Endothelial cell of umbilical vein (primary cell): ENCODE data around the gene CACNA2D1. TPM values are rescaled to one million over a fixed set of nuclear protein-coding genes. Genes with fewer than 3 reads are reported as not detected.

Experiments used
- BruUV-seq: library from RNA; stranded (reverse); fragments of 400-500 nt; replicated peaks from 2 replicates; lab custom pipeline; 2021; lab: Mats Ljungman, UMichigan
- CTCF ChIA-PET: fragments of 300-600, 350-600 bp; sonication (Branson Sonifier 250); formaldehyde crosslinking; loops from one replicate; lab custom pipeline; 2021; ENCODE audit warnings: antibody characterized with exemption, inconsistent platforms; lab: Charles Lee
- POLR2A ChIA-PET: fragments of 300-600, 350-600 bp; sonication (Branson Sonifier 250); formaldehyde crosslinking; loops from one replicate; lab custom pipeline; 2021; ENCODE audit warnings: antibody characterized with exemption, inconsistent platforms; lab: Charles Lee
- DNase-seq: peaks from one replicate; pipeline ENCODE4 v3.0.0-alpha.2; 2011; ENCODE audit warnings: low read depth, low spot score
- FAIRE-seq: peaks from 2 replicates; lab custom pipeline; 2011; peaks lifted over from hg19 to GRCh38; lab: Jason Lieb, UNC
- H2AFZ ChIP-seq: 2 replicates; pipeline ENCODE4 v1.6.0; 2012; ENCODE audit warnings: low read depth, low read length, control low read depth, inconsistent platforms
- H3K27ac ChIP-seq: 2 replicates; pipeline ENCODE4 v1.5.1; 2011; ENCODE audit warnings: low read depth, mild to moderate bottlenecking, control low read depth, low read length, moderate library complexity; ENCODE audit not compliant: insufficient read depth
- H3K27me3 ChIP-seq, 2 experiments: 2 replicates each; pipeline versions ENCODE4 v1.6.0 to v1.6.1; 2011; ENCODE audit warnings: low read length in 2 of 2, mixed read lengths in 1 of 2; ENCODE audit not compliant: control insufficient read depth in 2 of 2, insufficient read depth in 2 of 2
- H3K36me3 ChIP-seq, 2 experiments: 2 replicates in 1 of 2; 3 replicates in 1 of 2; pipeline ENCODE4 v1.5.1; 2011; ENCODE audit warnings: low read length in 2 of 2, mild to moderate bottlenecking in 1 of 2, moderate library complexity in 1 of 2; ENCODE audit not compliant: control insufficient read depth in 2 of 2, insufficient read depth in 2 of 2; ENCODE audit errors: extremely low read depth in 1 of 2
- H3K4me1 ChIP-seq: 3 replicates; pipeline ENCODE4 v1.5.1; 2011; ENCODE audit warnings: mild to moderate bottlenecking, low read length; ENCODE audit not compliant: control insufficient read depth, insufficient read depth; ENCODE audit errors: extremely low read depth
- H3K4me2 ChIP-seq: 2 replicates; pipeline ENCODE4 v1.6.1; 2011; ENCODE audit warnings: low read length, control low read depth, mixed read lengths; ENCODE audit not compliant: insufficient read depth
- H3K4me3 ChIP-seq, 3 experiments: fragments of 200-600 bp in 1 of 3; sonication (generic), shearing (Covaris generic) in 1 of 3; replicated peaks in 1 of 3; 2 replicates each; pipeline ENCODE4 v1.5.1; 2011 to 2016; ENCODE audit warnings: control low read depth in 3 of 3, low read length in 3 of 3, mild to moderate bottlenecking in 2 of 3, inconsistent platforms in 1 of 3, low read depth in 1 of 3, moderate library complexity in 1 of 3; ENCODE audit not compliant: insufficient read depth in 1 of 3
- H3K79me2 ChIP-seq: 2 replicates; pipeline ENCODE4 v1.6.0; 2012; ENCODE audit warnings: low read length, inconsistent platforms; ENCODE audit not compliant: control insufficient read depth, insufficient read depth
- H3K9ac ChIP-seq: replicated peaks from 2 replicates; pipeline ENCODE3; 2011; ENCODE audit warnings: low read length, control low read depth; ENCODE audit not compliant: insufficient read depth; ENCODE audit errors: extremely low read depth
- H3K9me1 ChIP-seq: replicated peaks from 3 replicates; pipeline ENCODE4 v1.6.0; 2011; ENCODE audit warnings: mild to moderate bottlenecking, low read length; ENCODE audit not compliant: control insufficient read depth, insufficient read depth; ENCODE audit errors: extremely low read depth
- H3K9me3 ChIP-seq: replicated peaks from 2 replicates; pipeline ENCODE4 v1.5.1; 2012; ENCODE audit warnings: low read length, inconsistent platforms; ENCODE audit not compliant: control insufficient read depth, insufficient read depth
- H4K20me1 ChIP-seq: replicated peaks from 2 replicates; pipeline ENCODE3; 2011; ENCODE audit warnings: mild to moderate bottlenecking, low read length; ENCODE audit not compliant: control insufficient read depth, insufficient read depth; ENCODE audit errors: extremely low read depth
- CTCF ChIP-seq, 2 donors: IDR thresholded peaks; 1 replicate in 1 of 2; 2 replicates in 1 of 2; pipeline ENCODE4 v1.5.1; 2011; ENCODE audit warnings: low read length in 2 of 2, mild to moderate bottlenecking in 2 of 2, moderate library complexity in 2 of 2, control low read depth in 1 of 2, inconsistent platforms in 1 of 2, low read depth in 1 of 2; ENCODE audit not compliant: insufficient read depth in 1 of 2; ENCODE audit errors: extremely low read depth in 1 of 2
- EZH2 ChIP-seq: IDR thresholded peaks from 2 replicates; pipeline ENCODE4 v1.6.1; 2012; ENCODE audit warnings: borderline replicate concordance, low read depth, mild to moderate bottlenecking, moderate library complexity, low read length, inconsistent platforms; ENCODE audit not compliant: severe bottlenecking
- FOS ChIP-seq: IDR thresholded peaks from 2 replicates; pipeline ENCODE4 v1.6.1; 2011; ENCODE audit warnings: mild to moderate bottlenecking, low read length, moderate library complexity, borderline replicate concordance; ENCODE audit not compliant: insufficient read depth
- GATA2 ChIP-seq: IDR thresholded peaks from 2 replicates; pipeline ENCODE4 v1.7.0; 2011; ENCODE audit warnings: low read depth, mild to moderate bottlenecking, moderate library complexity, mixed read lengths, low read length; ENCODE audit not compliant: insufficient read length, insufficient read depth
- JUN ChIP-seq: IDR thresholded peaks from 2 replicates; pipeline ENCODE4 v1.6.1; 2011; ENCODE audit warnings: borderline replicate concordance, low read depth; ENCODE audit not compliant: insufficient read length, insufficient read depth
- MAX ChIP-seq: IDR thresholded peaks from 2 replicates; pipeline ENCODE4 v1.6.1; 2011; ENCODE audit not compliant: insufficient read depth, insufficient read length
- MYC ChIP-seq: IDR thresholded peaks from one replicate; pipeline ENCODE4 v1.6.1; 2011; ENCODE audit warnings: mild to moderate bottlenecking, low read depth, low read length
- POLR2A ChIP-seq: IDR thresholded peaks from 2 replicates; pipeline ENCODE4 v1.6.1; 2012; ENCODE audit warnings: low read depth, mild to moderate bottlenecking, control low read depth, low read length
- POLR2AphosphoS5 ChIP-seq: IDR thresholded peaks from 2 replicates; pipeline ENCODE4 v1.6.1; 2012; ENCODE audit warnings: low read depth, mild to moderate bottlenecking, control low read depth, low read length, moderate library complexity; ENCODE audit not compliant: insufficient read depth
- dilution Hi-C: fragments of 300-500 bp; cut with MboI; formaldehyde crosslinking; loops from one replicate; pipeline ENCODE4 v1.15.0; 2019; ENCODE audit warnings: low sequenced_read_pairs; ENCODE audit not compliant: extremely low pct_ligation_motif_present
- intact Hi-C: fragments of 100-400 bp; cut with micrococcal nuclease; formaldehyde crosslinking; loops from one replicate; pipeline ENCODE4 v1.10.0; 2022
- polyA plus RNA-seq, 4 experiments: library from polyadenylated mRNA; depleted of rRNA in 3 of 4; stranded (reverse) in 3 of 4; unstranded in 1 of 4; fragments of >200 nt; gene quantifications; 2 replicates each; pipeline versions ENCODE4 v1.2.1 to v1.2.3, GENCODE V29; 2011 to 2012; ENCODE audit warnings: missing spikeins in 1 of 4
- total RNA-seq: library from RNA; stranded (reverse); gene quantifications from 2 replicates; pipeline ENCODE4 v1.2.3, GENCODE V29; 2021

CACNA2D1 gene
- total and polyA plus RNA-seq, 2 donors (not counting 3 experiments of a cell fraction or from before 2014, with no cell fraction given): 4.1 to 38.6 TPM

DNA sequence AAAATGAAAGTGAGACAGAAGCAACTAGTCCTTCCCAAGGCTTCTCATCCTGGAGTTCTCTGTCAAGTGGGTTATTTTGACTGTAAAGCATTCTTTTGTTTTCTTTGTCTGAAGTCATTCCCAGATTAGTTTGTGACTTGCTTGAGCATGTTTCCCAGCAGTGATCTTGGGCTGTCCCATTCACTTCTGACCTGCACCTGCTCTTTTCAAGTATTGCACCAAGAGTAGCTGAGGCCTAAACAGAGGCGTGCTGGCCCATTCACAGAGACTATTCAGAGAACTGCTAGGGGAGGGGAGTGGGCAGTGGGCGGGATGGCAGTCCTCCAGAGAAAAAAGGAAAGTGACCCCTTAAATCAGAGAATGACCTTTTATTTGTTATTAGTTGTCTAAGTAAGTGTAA lies 61.3 kb downstream of the CACNA2D1 start:
- dilution Hi-C loops: no loop called here
- no peak for FAIRE-seq
- H3K9ac ChIP-seq: no peak overlapping the region

GRCh38 chr7:82376739-82377138 lies 66.8 kb downstream of the CACNA2D1 start:
- DNase-seq: no peak
- ChIA-PET CTCF (interaction anchor here (1.3 to 1.5 kb wide), 2 partner anchors 8 to 51 kb away, joined by 3 to 8 read pairs; no protein-coding TSS in a partner anchor), POLR2A (no interaction called here)
- no peak overlapping the region for H2AFZ ChIP-seq
- H3K27me3 ChIP-seq: no peaks in the 10 kb centered on the region
- no peak overlapping the region for H3K9ac ChIP-seq
- no peak overlapping the region for H3K4me3 ChIP-seq
- H3K4me2 ChIP-seq: no peak overlapping the region
- BruUV-seq: no TSS peak
- intact Hi-C loops (no loop called here), dilution Hi-C loops (no loop called here)
- FAIRE-seq: no peak
- TF ChIP-seq GATA2 (no peak), JUN (no peak), EZH2 (no peak), FOS (no peak), MYC (no peak), MAX (no peak), POLR2A (no peak), CTCF (IDR thresholded peaks at IDR 0.05; ENCODE audit: extremely low read depth in 1 of 2, insufficient read depth in 1 of 2, low read depth in 1 of 2, low read length in 2 of 2) (no peak), POLR2AphosphoS5 (no peak)
- H3K9me3 ChIP-seq: no peaks in the 10 kb centered on the region
- H3K79me2 ChIP-seq: no peaks in the 10 kb centered on the region
- H3K36me3 ChIP-seq: no peaks in the 10 kb centered on the region
- no peak overlapping the region for H3K27ac ChIP-seq
- H3K9me1 ChIP-seq: no peaks in the 10 kb centered on the region
- H4K20me1 ChIP-seq: no peaks in the 10 kb centered on the region
- no peaks in the 10 kb centered on the region for H3K4me1 ChIP-seq

More for the DNA sequence above, 61.3 kb downstream of the CACNA2D1 start:
- no peaks in the 10 kb centered on the region for H3K9me3 ChIP-seq
- no peak overlapping the region for H3K4me3 ChIP-seq
- no peaks in the 10 kb centered on the region for H3K9me1 ChIP-seq
- POLR2A ChIA-PET: no interaction called here
- H3K4me1 ChIP-seq: no peaks in the 10 kb centered on the region
- no peaks in the 10 kb centered on the region for H4K20me1 ChIP-seq
- H3K36me3 ChIP-seq: no peaks in the 10 kb centered on the region
- H3K27me3 ChIP-seq: no peaks in the 10 kb centered on the region
- no peak overlapping the region for H3K4me2 ChIP-seq
- intact Hi-C loops: no loop called here
- no peak overlapping the region for H3K27ac ChIP-seq
- DNase-seq: no peak
- H2AFZ ChIP-seq: no peak overlapping the region
- H3K79me2 ChIP-seq: no peaks in the 10 kb centered on the region
- TF ChIP-seq JUN (no peak), EZH2 (no peak), GATA2 (no peak), MAX (no peak), POLR2AphosphoS5 (no peak), MYC (no peak), POLR2A (no peak)
- CTCF ChIA-PET: no interaction called here
- BruUV-seq: no TSS peak
